HG02970 (cell line): ENCODE data around the gene SKAP1.

Source experiments
- ATAC-seq: cut with Tn5 transposase; IDR thresholded peaks from one replicate; pipeline ENCODE4 v1.9.1; 2021; ENCODE audit warnings: mild to moderate bottlenecking, moderate library complexity, moderate number of reproducible peaks; ENCODE audit not compliant: unreplicated experiment, low FRiP score

Gene SKAP1

GRCh38 chr17:48095611-48096010 lies 334.4 kb downstream of the SKAP1 start:
- ATAC-seq: no peak

- no peak for ATAC-seq
Observed at GRCh38 chr17:48093341-48094045, 336.5 kb downstream of the SKAP1 start.

- ATAC-seq: no peak
Observed at GRCh38 chr17:48084932-48085331, 345.1 kb downstream of the SKAP1 start.
